Measurements from ENCODE around the gene SMYD2. TPM values are rescaled to one million over a fixed set of nuclear protein-coding genes. Genes with fewer than 3 reads are reported as not detected.
A peak's percentile ranks its signal among the peaks of the same experiment; 100 is the strongest.

Gene SMYD2
- total RNA-seq, 1 donor from 2014 or later = 49.8 TPM

- no peak for DNase-seq (ENCODE audit: low spot score)
These were observed 80.7 kb downstream of the SMYD2 start for GRCh38 chr1:214361636-214362035.

DNA sequence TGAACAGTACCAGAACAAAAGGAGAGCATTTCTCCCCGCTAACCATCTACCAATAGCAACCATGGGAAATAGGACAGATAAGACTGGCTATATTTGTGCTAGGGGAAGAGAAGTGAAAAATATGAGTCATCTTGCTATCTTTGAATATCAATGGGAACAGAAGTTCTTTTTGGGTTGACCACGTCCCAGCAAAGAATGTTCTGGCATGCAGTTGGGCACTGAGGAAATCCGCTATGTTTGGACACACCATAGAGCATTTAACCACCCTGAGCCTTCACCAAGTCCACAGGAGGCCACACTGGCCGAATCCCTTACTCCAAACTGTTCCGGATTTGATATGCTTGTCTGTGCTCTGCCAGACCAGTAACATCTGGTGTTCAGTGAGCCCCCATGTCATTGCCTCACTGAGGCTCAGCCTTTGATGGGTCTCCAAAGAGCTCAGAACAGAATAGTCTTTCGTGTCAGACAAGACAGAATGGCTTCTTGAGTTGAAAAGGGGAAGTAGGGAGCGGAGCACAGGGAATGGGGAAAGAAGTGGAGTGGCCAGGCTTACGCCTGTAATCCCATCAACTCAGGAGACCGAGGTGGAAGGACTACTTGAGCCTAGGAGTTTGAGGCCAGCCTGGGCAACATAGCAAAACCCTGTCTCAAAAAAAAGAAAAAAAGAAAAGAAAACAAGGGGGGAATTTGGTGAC, 81.4 kb downstream of the SMYD2 start:
- DNase-seq (ENCODE audit: low spot score) = no peak

DNA sequence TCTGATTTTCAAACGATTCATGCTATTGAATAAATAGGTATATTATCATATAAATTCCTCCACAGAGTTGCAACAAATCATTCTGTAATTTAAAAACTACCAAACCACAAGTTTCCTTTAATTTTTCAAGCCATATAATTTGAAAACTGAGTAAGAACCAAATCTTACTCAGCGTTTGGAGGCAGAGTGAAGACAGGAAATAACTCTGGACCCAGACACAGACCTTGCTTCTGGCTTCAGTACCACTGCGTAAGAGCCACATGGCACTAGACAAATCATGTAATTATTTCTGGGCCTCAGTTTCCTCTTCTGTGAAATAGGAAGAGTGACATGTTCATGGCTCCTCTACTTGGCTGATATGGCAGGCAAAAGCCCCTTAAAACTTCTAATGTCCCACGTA, 82.4 kb downstream of the SMYD2 start:
- no peak for DNase-seq (ENCODE audit: low spot score)

DNA sequence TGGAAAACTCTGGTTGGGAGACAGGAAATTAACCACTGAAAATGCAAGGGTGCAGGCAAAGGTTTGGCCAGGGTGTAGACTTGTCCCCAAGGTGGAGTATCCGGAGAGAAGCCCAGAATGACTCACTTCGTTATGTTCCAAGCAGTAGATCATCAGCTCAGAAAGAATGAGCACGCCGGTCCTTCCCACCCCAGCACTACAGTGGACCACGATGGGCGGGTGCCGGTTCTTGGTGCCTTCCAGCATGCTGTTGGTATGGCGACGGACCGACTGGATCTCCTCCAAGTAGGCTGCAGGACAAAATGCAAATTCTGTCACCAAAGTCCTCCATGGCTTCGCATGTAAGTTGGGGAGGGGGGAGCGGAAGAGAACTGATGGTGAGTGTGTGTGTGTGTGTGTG, 83.4 kb downstream of the SMYD2 start:
- no peak for DNase-seq (ENCODE audit: low spot score)

- DNase-seq (ENCODE audit: low spot score) = no peak
These were observed 83.9 kb downstream of the SMYD2 start for GRCh38 chr1:214364786-214365295.

DNA sequence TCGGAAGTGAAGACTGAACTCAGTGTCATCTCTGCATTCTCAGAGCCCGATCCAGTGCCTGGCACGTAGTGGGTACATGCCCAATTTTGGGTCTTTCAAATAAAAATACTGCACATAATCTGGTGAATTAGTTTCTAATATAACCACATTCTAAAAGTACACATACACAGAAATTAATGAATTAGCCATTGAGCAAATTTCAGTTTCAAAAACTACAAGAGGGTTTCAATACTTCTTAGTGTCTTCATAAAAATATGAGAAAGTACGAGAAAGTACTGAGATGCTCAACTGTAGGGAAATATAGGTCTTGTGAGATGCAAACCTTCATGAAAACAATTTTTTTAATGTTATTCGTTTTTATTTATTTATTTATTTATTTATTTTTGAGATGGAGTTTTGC, 86.9 kb downstream of the SMYD2 start:
- DNase-seq (ENCODE audit: low spot score) = no peak

DNA sequence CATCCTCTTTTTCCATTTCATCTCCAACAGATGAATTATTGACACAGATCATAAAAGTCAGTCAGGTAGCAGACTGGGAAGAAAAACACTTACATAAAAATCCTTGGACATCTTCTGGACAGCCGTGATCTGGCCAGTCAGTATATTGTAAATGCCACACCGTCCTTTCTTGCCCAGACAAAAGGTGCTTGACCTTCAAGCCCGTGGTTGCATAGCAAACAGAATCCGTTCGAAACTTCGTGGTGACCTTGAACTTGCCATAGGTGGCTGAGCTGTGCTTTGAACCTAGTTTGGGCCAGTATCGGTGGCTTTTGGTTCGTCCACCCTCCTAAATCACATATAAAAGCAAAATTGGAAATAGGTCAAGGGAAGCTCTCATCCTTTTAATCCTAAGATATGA, 88.4 kb downstream of the SMYD2 start:
- DNase-seq (ENCODE audit: low spot score) = no peak

- DNase-seq (ENCODE audit: low spot score) = no peak
These were observed 89.7 kb downstream of the SMYD2 start for GRCh38 chr1:214370615-214371014.

DNA sequence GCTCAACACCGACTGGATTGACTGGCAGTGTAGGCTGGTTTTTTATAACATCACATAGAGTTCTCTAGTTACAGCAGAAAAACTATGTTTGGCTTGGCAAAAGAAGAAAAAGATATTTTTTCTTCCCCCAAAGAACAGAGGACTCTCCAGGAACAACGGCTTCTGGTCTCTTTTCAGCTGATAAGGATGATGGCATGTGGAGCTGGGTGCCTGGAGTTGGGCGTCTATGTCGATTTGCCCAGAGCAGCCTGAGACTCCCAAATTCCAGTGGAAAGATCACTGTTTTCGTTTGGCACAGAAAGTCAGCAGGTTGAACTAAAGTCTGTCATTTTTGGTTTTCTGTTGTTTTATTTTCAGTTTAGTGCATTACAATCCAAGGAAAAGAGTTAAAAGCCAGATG, 91.1 kb downstream of the SMYD2 start:
- DNase-seq (ENCODE audit: low spot score) = peak; percentile 39

DNA sequence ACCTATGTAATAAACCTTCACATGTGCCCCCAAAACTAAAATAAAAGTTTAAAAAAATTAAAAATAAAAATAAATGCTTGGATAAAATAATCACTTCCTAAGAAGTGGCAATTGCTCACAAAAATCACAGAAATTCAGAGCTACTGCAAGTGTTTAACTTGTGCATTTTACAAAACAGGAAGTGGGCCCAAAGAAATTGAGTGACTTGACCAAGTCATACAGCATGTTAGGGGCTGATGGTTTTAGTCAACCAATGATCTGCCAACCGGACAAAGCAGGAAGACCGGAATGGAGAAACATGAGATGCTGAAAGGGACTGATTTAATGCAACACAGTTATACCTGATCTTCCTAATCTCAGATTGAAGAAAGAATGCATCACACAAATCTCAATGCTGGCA, 96.5 kb downstream of the SMYD2 start:
- DNase-seq (ENCODE audit: low spot score) = no peak

DNA sequence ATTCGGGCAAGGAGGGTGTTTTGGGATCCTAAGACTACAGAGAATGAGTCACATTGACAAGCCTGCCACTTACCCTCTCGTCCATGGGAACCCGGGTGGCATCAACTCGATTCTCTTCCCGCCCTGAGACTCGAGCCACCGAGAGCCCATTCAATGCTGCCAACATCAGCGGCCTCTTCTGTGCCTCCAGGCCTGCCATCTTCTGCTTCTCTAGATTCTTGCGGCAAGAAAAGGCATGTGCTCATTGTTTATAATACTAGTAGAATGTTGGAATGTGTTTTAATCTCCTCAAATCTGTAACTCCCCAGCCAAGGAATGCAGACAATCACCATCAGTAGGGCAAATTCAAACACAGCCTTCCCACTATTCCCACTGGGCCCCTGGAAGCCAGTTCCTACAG, 96.9 kb downstream of the SMYD2 start:
- DNase-seq (ENCODE audit: low spot score) = peak; percentile 65

DNA sequence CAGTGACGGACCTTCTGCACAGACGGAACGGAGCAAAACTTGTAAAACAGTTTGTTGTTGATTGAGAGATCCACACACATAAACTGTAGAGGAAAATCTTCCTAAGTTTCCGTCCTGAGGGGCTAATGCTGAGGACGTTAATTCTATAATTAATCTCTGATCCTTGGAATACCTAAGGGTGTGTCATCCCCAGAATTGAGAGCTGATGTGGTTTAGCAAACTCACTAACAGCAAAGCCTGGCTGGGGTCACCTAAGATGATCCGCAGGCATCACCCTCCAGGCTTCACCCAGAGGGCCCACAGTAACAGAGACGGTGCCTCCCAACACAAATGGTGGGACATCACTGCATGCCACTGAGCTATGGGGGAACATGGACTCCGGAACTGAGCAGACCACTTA, 97.5 kb downstream of the SMYD2 start:
- DNase-seq (ENCODE audit: low spot score) = no peak

- DNase-seq (ENCODE audit: low spot score) = no peak
These were observed 98.4 kb downstream of the SMYD2 start for GRCh38 chr1:214379236-214379970.

- DNase-seq (ENCODE audit: low spot score) = peak; percentile 44
These were observed 99.4 kb downstream of the SMYD2 start for GRCh38 chr1:214380396-214380795.

DNA sequence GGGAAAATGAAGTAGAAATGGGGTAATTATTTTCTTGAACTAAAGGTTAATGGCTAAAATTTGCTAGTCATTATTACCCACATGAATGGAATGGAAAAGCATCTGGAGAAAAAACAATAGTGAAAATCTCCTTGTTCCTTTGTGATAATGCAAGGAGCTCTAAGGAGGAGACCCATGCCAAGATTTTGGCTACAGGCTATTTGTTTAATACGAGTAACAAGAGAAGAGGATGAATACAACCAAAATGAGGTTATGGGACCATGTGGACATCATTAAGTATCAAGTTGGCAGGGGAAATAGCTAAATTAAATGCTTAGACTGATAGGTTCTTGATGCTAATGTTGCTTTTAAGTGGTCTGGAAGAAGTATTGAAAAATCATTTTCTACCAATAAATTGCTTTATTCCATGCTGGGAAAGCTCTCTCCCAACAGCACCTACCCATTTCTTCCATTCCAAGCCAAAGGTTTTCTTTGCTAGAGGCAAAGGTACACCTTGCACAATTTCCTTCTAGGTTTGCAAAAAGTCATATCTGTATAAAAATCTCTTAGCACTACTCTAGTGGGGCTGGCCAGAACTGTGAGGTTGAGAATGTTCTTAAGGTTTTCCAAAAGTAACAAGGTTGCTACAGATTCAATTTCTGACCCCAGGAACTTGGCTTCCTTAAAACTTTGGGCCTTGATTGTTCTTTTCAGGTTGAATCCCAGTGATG, 100.2 kb downstream of the SMYD2 start:
- DNase-seq (ENCODE audit: low spot score) = no peak

DNA sequence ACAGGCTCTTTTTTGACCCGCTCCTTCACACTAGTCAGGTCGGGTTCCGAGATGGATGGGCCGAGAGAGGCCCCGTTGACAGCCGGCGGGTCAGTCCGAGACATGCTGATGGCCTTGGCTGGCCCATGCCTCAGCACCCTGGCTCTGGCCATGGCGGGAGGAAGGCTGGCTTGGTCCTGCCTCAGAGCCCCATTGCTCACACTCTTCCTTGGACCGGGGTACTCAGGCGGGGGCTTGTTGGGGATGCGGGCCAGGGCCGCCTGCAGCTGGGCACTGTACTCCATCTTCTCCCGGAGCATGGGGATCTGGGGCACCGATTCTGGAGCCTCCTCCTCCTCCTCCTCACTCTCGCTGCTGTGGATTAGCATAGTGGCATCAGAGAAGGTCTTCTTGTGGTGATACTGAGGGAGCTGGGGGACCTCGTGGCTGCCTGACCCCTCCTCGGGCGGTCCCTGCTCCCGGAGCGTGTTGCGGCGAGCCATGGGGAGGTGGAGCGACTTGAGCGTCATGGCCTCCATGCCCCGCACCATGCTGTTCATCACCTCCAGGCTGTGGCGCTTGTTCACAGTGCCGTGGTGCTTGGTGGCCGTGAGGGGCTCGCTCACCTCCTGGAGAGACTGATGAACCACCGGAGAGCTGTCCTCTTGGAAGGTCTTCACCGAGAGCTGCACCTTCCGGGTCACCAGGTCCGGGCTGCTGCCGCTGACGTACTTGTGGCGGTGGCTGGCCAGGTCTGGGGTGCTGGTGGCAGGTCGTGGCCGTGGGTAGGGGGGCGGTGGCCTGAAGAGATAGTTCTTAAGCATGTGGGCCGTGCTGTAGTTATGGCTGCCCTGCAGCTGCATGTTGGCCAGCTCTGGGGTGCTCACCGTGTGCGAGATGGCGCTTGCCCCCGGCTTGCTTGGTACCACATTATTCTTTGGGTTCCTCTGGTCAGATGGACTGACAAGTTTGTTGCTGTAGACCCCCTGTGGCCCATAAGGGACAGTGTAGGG, 102.7 kb downstream of the SMYD2 start:
- no peak for DNase-seq (ENCODE audit: low spot score)

DNA sequence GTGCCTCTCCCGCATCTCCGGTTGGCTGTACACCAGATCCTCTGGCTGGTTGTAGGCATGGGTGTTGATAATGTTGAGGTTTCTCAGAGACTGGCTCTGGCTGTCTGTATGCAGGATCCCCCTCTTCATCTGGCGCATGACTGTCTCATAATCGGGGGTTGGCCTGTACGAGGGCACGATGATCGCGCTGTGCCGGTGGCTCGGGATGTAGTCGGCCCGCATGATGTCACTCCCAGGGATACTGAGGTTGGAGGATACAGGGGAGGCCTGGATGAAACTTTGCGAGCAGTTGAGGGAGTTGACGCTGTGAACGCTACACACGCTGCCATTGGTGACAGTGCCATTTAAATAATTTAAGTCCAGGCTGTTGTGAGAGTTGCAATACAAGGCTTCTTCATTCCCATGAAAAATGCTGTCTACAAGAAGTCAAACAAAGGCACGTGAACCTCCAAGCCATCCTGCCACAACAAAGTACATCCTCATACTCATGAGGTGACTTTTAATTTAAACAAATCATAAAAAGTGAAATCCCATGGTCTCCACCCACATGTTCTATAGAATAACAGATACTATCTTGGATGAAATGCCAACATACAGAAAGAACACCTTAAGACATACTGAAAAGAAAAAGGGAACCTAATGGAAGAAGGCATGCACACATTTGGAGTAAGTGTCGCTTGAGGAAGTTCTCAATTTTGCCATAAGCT, 103.6 kb downstream of the SMYD2 start:
- no peak for DNase-seq (ENCODE audit: low spot score)

DNA sequence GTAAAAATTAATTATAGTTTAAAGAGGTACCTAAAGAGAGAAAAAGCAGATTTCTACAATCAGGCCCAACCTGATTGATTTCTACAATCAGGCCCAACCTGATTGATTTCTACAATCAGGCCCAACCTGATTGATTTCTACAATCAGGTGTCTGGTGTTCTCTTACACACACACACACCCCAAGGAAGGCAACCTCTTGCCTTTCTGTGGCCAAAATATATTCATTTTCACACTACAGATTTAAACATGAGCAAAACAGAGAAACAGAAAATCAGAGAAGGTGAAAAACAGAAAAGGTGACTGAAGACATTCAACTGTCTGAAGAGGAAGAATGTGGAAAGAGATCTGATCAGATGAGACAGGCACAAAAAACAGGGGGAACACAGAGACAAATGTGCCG, 104.5 kb downstream of the SMYD2 start:
- no peak for DNase-seq (ENCODE audit: low spot score)

DNA sequence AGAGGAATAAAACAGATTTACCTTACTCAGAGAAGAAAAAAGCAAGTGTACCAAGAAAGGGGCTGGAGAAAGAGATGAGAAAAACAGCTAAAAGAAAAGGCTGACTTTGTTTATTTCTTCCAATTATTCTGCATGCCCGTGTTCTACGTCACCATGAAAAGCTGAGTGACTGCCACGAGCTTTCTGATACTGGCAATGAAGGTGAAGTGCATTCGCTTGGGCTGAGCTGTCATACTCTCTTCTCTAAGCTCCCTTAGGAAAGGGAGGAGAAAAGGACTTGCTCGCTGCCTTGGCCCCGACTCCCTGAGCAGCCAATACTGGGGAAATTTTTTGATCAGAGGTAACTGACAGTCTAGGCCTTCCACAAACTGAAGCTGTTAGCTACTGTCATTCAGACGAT, 105.4 kb downstream of the SMYD2 start:
- DNase-seq (ENCODE audit: low spot score) = no peak
